TTC549 (cell line): ENCODE data around the gene PTPN4.
"Not testable (repeated sequence)": the region's sequence is repeated elsewhere in the genome, so short reads cannot be mapped to it uniquely, and the experiment has no call there.

Source experiments
- FAIRE-seq: peaks from 2 replicates; lab custom pipeline; 2012; peaks lifted over from hg19 to GRCh38; lab: Jason Lieb, UNC

The PTPN4 gene

GRCh38 chr2:119943058-119943457 is 183.3 kb downstream of the PTPN4 start:
- FAIRE-seq, result no peak

- FAIRE-seq, result no peak
Observed at GRCh38 chr2:119947535-119947934, 187.8 kb downstream of the PTPN4 start.

- no peak for FAIRE-seq
Observed at GRCh38 chr2:119950966-119951365, 191.2 kb downstream of the PTPN4 start.

- FAIRE-seq, result no peak
Observed at GRCh38 chr2:119958670-119959268, 199.0 kb downstream of the PTPN4 start.

GRCh38 chr2:119960821-119961220 is 201.1 kb downstream of the PTPN4 start:
- no peak for FAIRE-seq

GRCh38 chr2:119981896-119982295 is 222.2 kb downstream of the PTPN4 start:
- no peak for FAIRE-seq

- no peak for FAIRE-seq
Observed at GRCh38 chr2:119982506-119982905, 222.8 kb downstream of the PTPN4 start.

GRCh38 chr2:119983108-119983507 is 223.4 kb downstream of the PTPN4 start:
- FAIRE-seq, result no peak

GRCh38 chr2:119996148-119996547 is 236.4 kb downstream of the PTPN4 start:
- no peak for FAIRE-seq

GRCh38 chr2:119996896-119997891 is 237.5 kb downstream of the PTPN4 start:
- FAIRE-seq, result not testable (repeated sequence)

GRCh38 chr2:120001471-120001870 is 241.7 kb downstream of the PTPN4 start:
- no peak for FAIRE-seq

- no peak for FAIRE-seq
Observed at GRCh38 chr2:120004254-120004653, 244.5 kb downstream of the PTPN4 start.

GRCh38 chr2:120005834-120006521 is 246.3 kb downstream of the PTPN4 start:
- FAIRE-seq, result no peak

- FAIRE-seq, result no peak
Observed at GRCh38 chr2:120007851-120008250, 248.1 kb downstream of the PTPN4 start.

GRCh38 chr2:120012363-120012762 is 252.6 kb downstream of the PTPN4 start:
- no peak for FAIRE-seq

- FAIRE-seq, result peak; percentile 87
Observed at GRCh38 chr2:120012771-120013596, 253.3 kb downstream of the PTPN4 start, which contains the start of gene EPB41L5. TSS of gene EPB41L5 (plus strand) at chr2:120013077. CDS start at chr2:120019085, 6,008 bp downstream.

- FAIRE-seq, result no peak
Observed at GRCh38 chr2:120013597-120014223, 254.0 kb downstream of the PTPN4 start.

GRCh38 chr2:120014226-120014980 is 254.7 kb downstream of the PTPN4 start:
- no peak for FAIRE-seq

GRCh38 chr2:120016800-120017199 is 257.1 kb downstream of the PTPN4 start:
- no peak for FAIRE-seq

- no peak for FAIRE-seq
Observed at GRCh38 chr2:120017201-120017600, 257.5 kb downstream of the PTPN4 start.

- FAIRE-seq, result no peak
Observed at GRCh38 chr2:120018549-120018948, 258.8 kb downstream of the PTPN4 start.
